Measurements from ENCODE around the gene EPM2AIP1. TPM values are rescaled to one million over a fixed set of nuclear protein-coding genes. Genes with fewer than 3 reads are reported as not detected.

The EPM2AIP1 gene
- total RNA-seq, 1 experiment from 2014 or later, result 8.7 TPM

DNA sequence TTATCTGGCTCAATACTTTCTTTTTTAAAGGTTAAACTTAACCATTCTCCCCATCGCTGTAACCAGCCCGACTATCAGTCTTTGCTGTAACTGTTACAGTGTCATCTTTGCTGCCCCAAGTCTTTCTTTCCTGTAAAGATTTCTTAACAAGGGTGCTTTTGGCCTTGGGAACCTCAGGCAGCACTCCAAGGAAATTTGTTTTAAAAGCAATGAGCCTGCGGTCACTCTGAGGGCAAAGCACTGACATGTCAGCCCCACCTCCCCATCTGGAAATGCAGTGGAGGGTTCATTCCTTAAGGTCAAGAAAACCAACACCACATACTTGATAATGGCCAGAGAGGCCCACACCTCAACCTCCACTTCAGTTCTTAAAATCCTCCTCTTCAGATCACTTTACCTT, 51.3 kb downstream of the EPM2AIP1 start:
- no TSS peak for BruUV-seq (replicated peaks)
- H4K20me1 ChIP-seq (ENCODE audit: insufficient read depth), result no peaks in the 10 kb centered on the region
- RAD21 ChIA-PET (ENCODE audit: low non-redundant PET in 1 of 2, low total read pairs in 2 of 2, uncharacterized antibody in 2 of 2, unreplicated experiment in 2 of 2), result no interaction called here
- no peak overlapping the region for H3K4me2 ChIP-seq (ENCODE audit: low read length)
- CTCF ChIA-PET, result no interaction called here
- peaks cover 0 to under 1% of the 10 kb centered on the region in 2 experiments; a peak in 1 of 4 replicates for H3K9me3 ChIP-seq (ENCODE audit: control insufficient read depth in 1 of 2, insufficient read depth in 1 of 2, low read depth in 1 of 2, low read length in 2 of 2)
- no peak for TF ChIP-seq SP1 (IDR thresholded peaks at IDR 0.05; ENCODE audit: low read depth)
- no peak for TF ChIP-seq CBX3 (IDR thresholded peaks at IDR 0.05; ENCODE audit: low read depth)
- no peak for TF ChIP-seq TCF7L2 (IDR thresholded peaks at IDR 0.05; ENCODE audit: borderline replicate concordance, extremely low read depth, insufficient read depth, insufficient read length)
- no peak for TF ChIP-seq ELF1 (IDR thresholded peaks at IDR 0.05; ENCODE audit: borderline replicate concordance, low read depth)
- no peak for TF ChIP-seq ZNF274 (IDR thresholded peaks at IDR 0.05; ENCODE audit: low read depth, low read length)
- TF ChIP-seq, protein P1, sequence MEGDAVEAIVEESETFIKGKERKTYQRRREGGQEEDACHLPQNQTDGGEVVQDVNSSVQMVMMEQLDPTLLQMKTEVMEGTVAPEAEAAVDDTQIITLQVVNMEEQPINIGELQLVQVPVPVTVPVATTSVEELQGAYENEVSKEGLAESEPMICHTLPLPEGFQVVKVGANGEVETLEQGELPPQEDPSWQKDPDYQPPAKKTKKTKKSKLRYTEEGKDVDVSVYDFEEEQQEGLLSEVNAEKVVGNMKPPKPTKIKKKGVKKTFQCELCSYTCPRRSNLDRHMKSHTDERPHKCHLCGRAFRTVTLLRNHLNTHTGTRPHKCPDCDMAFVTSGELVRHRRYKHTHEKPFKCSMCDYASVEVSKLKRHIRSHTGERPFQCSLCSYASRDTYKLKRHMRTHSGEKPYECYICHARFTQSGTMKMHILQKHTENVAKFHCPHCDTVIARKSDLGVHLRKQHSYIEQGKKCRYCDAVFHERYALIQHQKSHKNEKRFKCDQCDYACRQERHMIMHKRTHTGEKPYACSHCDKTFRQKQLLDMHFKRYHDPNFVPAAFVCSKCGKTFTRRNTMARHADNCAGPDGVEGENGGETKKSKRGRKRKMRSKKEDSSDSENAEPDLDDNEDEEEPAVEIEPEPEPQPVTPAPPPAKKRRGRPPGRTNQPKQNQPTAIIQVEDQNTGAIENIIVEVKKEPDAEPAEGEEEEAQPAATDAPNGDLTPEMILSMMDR (IDR thresholded peaks at IDR 0.05 in 2 of 3, conservative IDR thresholded peaks at IDR 0.05 in 1 of 3; ENCODE audit: borderline replicate concordance in 1 of 3, insufficient read depth in 1 of 3, low read depth in 2 of 3, low read length in 2 of 3), result no peak
- TF ChIP-seq, protein P2, sequence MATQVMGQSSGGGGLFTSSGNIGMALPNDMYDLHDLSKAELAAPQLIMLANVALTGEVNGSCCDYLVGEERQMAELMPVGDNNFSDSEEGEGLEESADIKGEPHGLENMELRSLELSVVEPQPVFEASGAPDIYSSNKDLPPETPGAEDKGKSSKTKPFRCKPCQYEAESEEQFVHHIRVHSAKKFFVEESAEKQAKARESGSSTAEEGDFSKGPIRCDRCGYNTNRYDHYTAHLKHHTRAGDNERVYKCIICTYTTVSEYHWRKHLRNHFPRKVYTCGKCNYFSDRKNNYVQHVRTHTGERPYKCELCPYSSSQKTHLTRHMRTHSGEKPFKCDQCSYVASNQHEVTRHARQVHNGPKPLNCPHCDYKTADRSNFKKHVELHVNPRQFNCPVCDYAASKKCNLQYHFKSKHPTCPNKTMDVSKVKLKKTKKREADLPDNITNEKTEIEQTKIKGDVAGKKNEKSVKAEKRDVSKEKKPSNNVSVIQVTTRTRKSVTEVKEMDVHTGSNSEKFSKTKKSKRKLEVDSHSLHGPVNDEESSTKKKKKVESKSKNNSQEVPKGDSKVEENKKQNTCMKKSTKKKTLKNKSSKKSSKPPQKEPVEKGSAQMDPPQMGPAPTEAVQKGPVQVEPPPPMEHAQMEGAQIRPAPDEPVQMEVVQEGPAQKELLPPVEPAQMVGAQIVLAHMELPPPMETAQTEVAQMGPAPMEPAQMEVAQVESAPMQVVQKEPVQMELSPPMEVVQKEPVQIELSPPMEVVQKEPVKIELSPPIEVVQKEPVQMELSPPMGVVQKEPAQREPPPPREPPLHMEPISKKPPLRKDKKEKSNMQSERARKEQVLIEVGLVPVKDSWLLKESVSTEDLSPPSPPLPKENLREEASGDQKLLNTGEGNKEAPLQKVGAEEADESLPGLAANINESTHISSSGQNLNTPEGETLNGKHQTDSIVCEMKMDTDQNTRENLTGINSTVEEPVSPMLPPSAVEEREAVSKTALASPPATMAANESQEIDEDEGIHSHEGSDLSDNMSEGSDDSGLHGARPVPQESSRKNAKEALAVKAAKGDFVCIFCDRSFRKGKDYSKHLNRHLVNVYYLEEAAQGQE (IDR thresholded peaks at IDR 0.05; ENCODE audit: low read depth), result no peak
- no peak for TF ChIP-seq EGR1 (IDR thresholded peaks at IDR 0.05; ENCODE audit: low read depth)
- TF ChIP-seq POLR2AphosphoS5 (IDR thresholded peaks at IDR 0.05; ENCODE audit: low read depth, low read length), result no peak
- no peak for TF ChIP-seq SRF (IDR thresholded peaks at IDR 0.05; ENCODE audit: low read depth)
- no peak for TF ChIP-seq EZH2phosphoT487 (IDR thresholded peaks at IDR 0.05; ENCODE audit: borderline replicate concordance)
- TF ChIP-seq RAD21 (IDR thresholded peaks at IDR 0.05; ENCODE audit: low read depth), result no peak
- no peak for TF ChIP-seq EZH2 (IDR thresholded peaks at IDR 0.05)
- TF ChIP-seq, protein P3, sequence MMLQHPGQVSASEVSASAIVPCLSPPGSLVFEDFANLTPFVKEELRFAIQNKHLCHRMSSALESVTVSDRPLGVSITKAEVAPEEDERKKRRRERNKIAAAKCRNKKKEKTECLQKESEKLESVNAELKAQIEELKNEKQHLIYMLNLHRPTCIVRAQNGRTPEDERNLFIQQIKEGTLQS (IDR thresholded peaks at IDR 0.05), result no peak
- no peak for TF ChIP-seq SIN3A (IDR thresholded peaks at IDR 0.05; ENCODE audit: low read depth)
- TF ChIP-seq, protein P4, sequence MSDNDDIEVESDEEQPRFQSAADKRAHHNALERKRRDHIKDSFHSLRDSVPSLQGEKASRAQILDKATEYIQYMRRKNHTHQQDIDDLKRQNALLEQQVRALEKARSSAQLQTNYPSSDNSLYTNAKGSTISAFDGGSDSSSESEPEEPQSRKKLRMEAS (IDR thresholded peaks at IDR 0.05), result no peak
- TF ChIP-seq YY1 (IDR thresholded peaks at IDR 0.05; ENCODE audit: extremely low read depth, insufficient replicate concordance, low read depth, low read length), result no peak
- TF ChIP-seq, protein P5, sequence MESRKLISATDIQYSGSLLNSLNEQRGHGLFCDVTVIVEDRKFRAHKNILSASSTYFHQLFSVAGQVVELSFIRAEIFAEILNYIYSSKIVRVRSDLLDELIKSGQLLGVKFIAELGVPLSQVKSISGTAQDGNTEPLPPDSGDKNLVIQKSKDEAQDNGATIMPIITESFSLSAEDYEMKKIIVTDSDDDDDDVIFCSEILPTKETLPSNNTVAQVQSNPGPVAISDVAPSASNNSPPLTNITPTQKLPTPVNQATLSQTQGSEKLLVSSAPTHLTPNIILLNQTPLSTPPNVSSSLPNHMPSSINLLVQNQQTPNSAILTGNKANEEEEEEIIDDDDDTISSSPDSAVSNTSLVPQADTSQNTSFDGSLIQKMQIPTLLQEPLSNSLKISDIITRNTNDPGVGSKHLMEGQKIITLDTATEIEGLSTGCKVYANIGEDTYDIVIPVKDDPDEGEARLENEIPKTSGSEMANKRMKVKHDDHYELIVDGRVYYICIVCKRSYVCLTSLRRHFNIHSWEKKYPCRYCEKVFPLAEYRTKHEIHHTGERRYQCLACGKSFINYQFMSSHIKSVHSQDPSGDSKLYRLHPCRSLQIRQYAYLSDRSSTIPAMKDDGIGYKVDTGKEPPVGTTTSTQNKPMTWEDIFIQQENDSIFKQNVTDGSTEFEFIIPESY (IDR thresholded peaks at IDR 0.05; ENCODE audit: extremely low read depth, insufficient replicate concordance, low read length), result no peak
- no peak for TF ChIP-seq CEBPB (IDR thresholded peaks at IDR 0.05; ENCODE audit: low read depth)
- no peak for TF ChIP-seq POLR2A (IDR thresholded peaks at IDR 0.05; ENCODE audit: borderline replicate concordance, extremely low read depth, insufficient read depth, insufficient read length)
- no peak for DNase-seq (ENCODE audit: low read depth, low spot score)
- no peak overlapping the region for H3K9ac ChIP-seq (ENCODE audit: low read length)
- H3K36me3 ChIP-seq (ENCODE audit: control insufficient read depth in 1 of 2, insufficient read depth in 2 of 2, low read length in 2 of 2), result no peaks in the 10 kb centered on the region
- H3K4me1 ChIP-seq (ENCODE audit: control insufficient read depth in 1 of 2, insufficient read depth in 2 of 2, low read length in 2 of 2), result no peaks in the 10 kb centered on the region
- H3K27me3 ChIP-seq (ENCODE audit: insufficient read depth, low read length), result no peaks in the 10 kb centered on the region
- ATAC-seq, result no peak
- H3K9me2 ChIP-seq (ENCODE audit: insufficient read depth), result no peaks in the 10 kb centered on the region
- POLR2A ChIA-PET, result no interaction called here
- intact Hi-C loops (cut with micrococcal nuclease), result no loop called here
- no peak overlapping the region for H3K4me3 ChIP-seq (replicated peaks in 1 of 2; ENCODE audit: low read depth in 1 of 2, low read length in 2 of 2)
- no peak overlapping the region for H2AFZ ChIP-seq (ENCODE audit: low read depth, low read length, poor library complexity, severe bottlenecking)
- no peaks in the 10 kb centered on the region for H3K79me2 ChIP-seq (ENCODE audit: insufficient read depth, low read length)
- H3K27ac ChIP-seq (ENCODE audit: low read depth, low read length), result no peak overlapping the region
